ENCODE results near the gene HARS2.

DNA sequence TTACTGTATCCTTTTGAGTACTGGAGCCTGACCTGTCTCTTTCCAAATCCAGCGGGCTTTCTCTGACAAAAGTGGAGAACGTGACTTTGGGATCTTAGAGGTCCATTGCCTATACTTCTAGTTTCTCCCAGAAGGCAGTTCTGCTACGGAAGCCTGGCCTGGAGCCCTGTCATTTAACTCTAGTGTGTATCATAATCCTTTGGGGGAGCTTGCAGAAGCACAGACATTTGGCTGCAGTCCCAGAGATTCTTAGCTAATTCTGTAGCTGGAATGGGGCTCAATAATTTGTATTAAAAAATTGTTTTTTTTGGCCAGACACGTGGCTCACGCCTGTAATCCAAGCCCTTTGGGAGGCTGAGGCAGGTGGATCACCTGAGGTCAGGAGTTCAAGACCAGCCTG, 3.0 kb downstream of the HARS2 start:
- TF ChIP-seq, protein P1, sequence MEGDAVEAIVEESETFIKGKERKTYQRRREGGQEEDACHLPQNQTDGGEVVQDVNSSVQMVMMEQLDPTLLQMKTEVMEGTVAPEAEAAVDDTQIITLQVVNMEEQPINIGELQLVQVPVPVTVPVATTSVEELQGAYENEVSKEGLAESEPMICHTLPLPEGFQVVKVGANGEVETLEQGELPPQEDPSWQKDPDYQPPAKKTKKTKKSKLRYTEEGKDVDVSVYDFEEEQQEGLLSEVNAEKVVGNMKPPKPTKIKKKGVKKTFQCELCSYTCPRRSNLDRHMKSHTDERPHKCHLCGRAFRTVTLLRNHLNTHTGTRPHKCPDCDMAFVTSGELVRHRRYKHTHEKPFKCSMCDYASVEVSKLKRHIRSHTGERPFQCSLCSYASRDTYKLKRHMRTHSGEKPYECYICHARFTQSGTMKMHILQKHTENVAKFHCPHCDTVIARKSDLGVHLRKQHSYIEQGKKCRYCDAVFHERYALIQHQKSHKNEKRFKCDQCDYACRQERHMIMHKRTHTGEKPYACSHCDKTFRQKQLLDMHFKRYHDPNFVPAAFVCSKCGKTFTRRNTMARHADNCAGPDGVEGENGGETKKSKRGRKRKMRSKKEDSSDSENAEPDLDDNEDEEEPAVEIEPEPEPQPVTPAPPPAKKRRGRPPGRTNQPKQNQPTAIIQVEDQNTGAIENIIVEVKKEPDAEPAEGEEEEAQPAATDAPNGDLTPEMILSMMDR (IDR thresholded peaks at IDR 0.05): no peak
- TF ChIP-seq POLR2AphosphoS5 (IDR thresholded peaks at IDR 0.05) (no peak), POLR2A (IDR thresholded peaks at IDR 0.05) (no peak)
